GM19328 (cell line): ENCODE measurements around the gene STRBP.

ENCODE experiments used
- ATAC-seq: cut with Tn5 transposase; IDR thresholded peaks from one replicate; pipeline ENCODE4 v1.9.1; 2021; ENCODE audit warnings: mild to moderate bottlenecking, moderate library complexity; ENCODE audit not compliant: unreplicated experiment

The STRBP gene

DNA sequence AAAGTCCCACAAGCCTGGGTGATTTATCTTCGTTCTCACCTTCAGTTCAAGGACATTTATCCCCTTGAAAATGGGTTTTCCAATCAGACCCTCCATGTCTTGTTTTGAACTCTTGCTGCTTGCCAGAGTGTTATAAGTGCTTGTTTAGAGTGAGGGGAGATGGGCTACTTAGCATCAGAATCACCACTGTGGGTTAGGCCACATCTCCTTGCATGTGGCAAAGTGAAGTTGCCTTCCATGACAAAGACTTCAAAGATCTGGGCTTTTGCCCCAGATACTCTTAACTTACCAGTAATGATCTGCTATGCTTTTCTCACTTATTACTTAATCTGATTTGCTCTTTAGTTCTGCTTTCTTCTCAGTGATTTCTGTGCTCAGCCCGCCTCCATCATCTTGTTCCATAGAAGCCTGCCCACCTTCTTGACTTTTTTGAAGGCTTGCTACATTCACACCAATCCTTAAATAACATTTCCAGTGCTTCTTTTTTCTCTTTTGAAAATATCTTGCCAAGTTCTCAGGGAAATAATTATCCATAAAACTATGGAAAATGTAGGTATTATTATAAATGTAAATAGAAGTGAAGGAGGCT is 195.9 kb downstream of the STRBP start:
- no peak for ATAC-seq
